ENCODE measurements around the gene S100A6. TPM values are rescaled to one million over a fixed set of nuclear protein-coding genes. Genes with fewer than 3 reads are reported as not detected.

S100A6 gene
- total and polyA plus RNA-seq, 2 donors (not counting 3 experiments of a cell fraction or from before 2014, with no cell fraction given), result 552 to 908 TPM

DNA sequence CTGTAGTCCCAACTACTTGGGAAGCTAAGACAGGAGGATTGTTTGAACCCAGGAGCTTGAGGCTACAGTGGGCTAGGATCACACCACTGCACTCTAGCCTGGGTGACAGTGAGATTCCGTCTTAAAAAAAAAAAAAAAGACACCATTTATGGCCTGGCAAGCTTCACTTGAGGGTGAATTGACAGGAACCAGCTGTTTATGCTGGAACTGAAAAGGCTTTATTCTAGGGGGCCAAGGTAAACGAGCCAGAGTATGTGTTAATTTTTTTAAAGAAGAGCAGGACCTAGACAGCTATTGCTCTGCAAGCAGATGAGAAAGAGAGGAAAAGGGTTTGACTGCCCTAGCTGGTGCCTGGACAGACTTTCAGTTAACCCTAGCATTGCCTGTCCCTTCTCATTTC, 37.0 kb downstream of the S100A6 start:
- H3K9me1 ChIP-seq (replicated peaks; ENCODE audit: control insufficient read depth, extremely low read depth, insufficient read depth, low read length), result no peaks in the 10 kb centered on the region
- intact Hi-C loops (cut with micrococcal nuclease), result no loop called here

More for the DNA sequence above, 37.0 kb downstream of the S100A6 start:
- H3K27ac ChIP-seq (ENCODE audit: insufficient read depth, low read depth, low read length), result no peak overlapping the region
- no TSS peak for BruUV-seq (replicated peaks)
- DNase-seq (ENCODE audit: low read depth, low spot score) (no peak), FAIRE-seq (no peak)
- no peak overlapping the region for H3K4me2 ChIP-seq (ENCODE audit: insufficient read depth, low read length)
- H4K20me1 ChIP-seq (replicated peaks; ENCODE audit: control insufficient read depth, extremely low read depth, insufficient read depth, low read length), result no peaks in the 10 kb centered on the region
- no peaks in the 10 kb centered on the region for H3K79me2 ChIP-seq (ENCODE audit: control insufficient read depth, insufficient read depth, low read length)
- H3K4me3 ChIP-seq (replicated peaks in 1 of 3; ENCODE audit: insufficient read depth in 1 of 3, low read depth in 1 of 3, low read length in 3 of 3), result no peak overlapping the region
- POLR2A ChIA-PET, result no interaction called here
- no peak overlapping the region for H3K9ac ChIP-seq (replicated peaks; ENCODE audit: extremely low read depth, insufficient read depth, low read length)
- CTCF ChIA-PET, result interaction anchor here (0.7 to 1.5 kb wide), 2 partner anchors 12 to 147 kb away, joined by 3 to 4 read pairs; no protein-coding TSS in a partner anchor
- no peaks in the 10 kb centered on the region for H3K36me3 ChIP-seq (ENCODE audit: control insufficient read depth in 2 of 2, extremely low read depth in 1 of 2, insufficient read depth in 2 of 2, low read length in 2 of 2)
- no peak for TF ChIP-seq EZH2 (IDR thresholded peaks at IDR 0.05; ENCODE audit: borderline replicate concordance, low read depth, low read length, severe bottlenecking)
- TF ChIP-seq POLR2A (IDR thresholded peaks at IDR 0.05; ENCODE audit: low read depth, low read length), result no peak
- TF ChIP-seq, protein P1, sequence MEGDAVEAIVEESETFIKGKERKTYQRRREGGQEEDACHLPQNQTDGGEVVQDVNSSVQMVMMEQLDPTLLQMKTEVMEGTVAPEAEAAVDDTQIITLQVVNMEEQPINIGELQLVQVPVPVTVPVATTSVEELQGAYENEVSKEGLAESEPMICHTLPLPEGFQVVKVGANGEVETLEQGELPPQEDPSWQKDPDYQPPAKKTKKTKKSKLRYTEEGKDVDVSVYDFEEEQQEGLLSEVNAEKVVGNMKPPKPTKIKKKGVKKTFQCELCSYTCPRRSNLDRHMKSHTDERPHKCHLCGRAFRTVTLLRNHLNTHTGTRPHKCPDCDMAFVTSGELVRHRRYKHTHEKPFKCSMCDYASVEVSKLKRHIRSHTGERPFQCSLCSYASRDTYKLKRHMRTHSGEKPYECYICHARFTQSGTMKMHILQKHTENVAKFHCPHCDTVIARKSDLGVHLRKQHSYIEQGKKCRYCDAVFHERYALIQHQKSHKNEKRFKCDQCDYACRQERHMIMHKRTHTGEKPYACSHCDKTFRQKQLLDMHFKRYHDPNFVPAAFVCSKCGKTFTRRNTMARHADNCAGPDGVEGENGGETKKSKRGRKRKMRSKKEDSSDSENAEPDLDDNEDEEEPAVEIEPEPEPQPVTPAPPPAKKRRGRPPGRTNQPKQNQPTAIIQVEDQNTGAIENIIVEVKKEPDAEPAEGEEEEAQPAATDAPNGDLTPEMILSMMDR (IDR thresholded peaks at IDR 0.05; ENCODE audit: extremely low read depth in 1 of 2, insufficient read depth in 1 of 2, low read depth in 1 of 2, low read length in 2 of 2), result no peak
- TF ChIP-seq GATA2 (IDR thresholded peaks at IDR 0.05; ENCODE audit: insufficient read depth, insufficient read length, low read depth, low read length), result no peak
- no peak for TF ChIP-seq FOS (IDR thresholded peaks at IDR 0.05; ENCODE audit: borderline replicate concordance, insufficient read depth, low read length)
- TF ChIP-seq POLR2AphosphoS5 (IDR thresholded peaks at IDR 0.05; ENCODE audit: insufficient read depth, low read depth, low read length), result no peak
- no peak for TF ChIP-seq MYC (IDR thresholded peaks at IDR 0.05; ENCODE audit: low read depth, low read length)
- no peak for TF ChIP-seq JUN (IDR thresholded peaks at IDR 0.05; ENCODE audit: borderline replicate concordance, insufficient read depth, insufficient read length, low read depth)
- TF ChIP-seq, protein P2, sequence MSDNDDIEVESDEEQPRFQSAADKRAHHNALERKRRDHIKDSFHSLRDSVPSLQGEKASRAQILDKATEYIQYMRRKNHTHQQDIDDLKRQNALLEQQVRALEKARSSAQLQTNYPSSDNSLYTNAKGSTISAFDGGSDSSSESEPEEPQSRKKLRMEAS (IDR thresholded peaks at IDR 0.05; ENCODE audit: insufficient read depth, insufficient read length), result no peak
- peaks cover 3 to 16% of the 10 kb centered on the region in 2 experiments for H3K27me3 ChIP-seq (ENCODE audit: control insufficient read depth in 2 of 2, insufficient read depth in 2 of 2, low read length in 2 of 2)
- H2AFZ ChIP-seq (ENCODE audit: low read depth, low read length), result no peak overlapping the region
- dilution Hi-C loops (cut with MboI; ENCODE audit: extremely low pct_ligation_motif_present, low sequenced_read_pairs), result no loop called here
- H3K4me1 ChIP-seq (ENCODE audit: control insufficient read depth, extremely low read depth, insufficient read depth, low read length), result no peaks in the 10 kb centered on the region
- H3K9me3 ChIP-seq (replicated peaks; ENCODE audit: control insufficient read depth, insufficient read depth, low read length), result no peaks in the 10 kb centered on the region
